Measurements from ENCODE around the gene GZMA.

Gene GZMA

GRCh38 chr5:55123365-55123764 is 20.9 kb downstream of the GZMA start:
- H4K20me1 ChIP-seq (ENCODE audit: control insufficient read depth, insufficient read depth, low read depth, low read length), result no peaks in the 10 kb centered on the region
- no peaks in the 10 kb centered on the region for H3K4me1 ChIP-seq (ENCODE audit: control insufficient read depth, low read length)
- H3K4me2 ChIP-seq (ENCODE audit: low read length), result no peak overlapping the region
- H3K9me3 ChIP-seq (ENCODE audit: control insufficient read depth, insufficient read depth, low read length), result no peaks in the 10 kb centered on the region
- H3K27ac ChIP-seq (ENCODE audit: low read depth, low read length), result no peak overlapping the region
- no peaks in the 10 kb centered on the region for H3F3A ChIP-seq (ENCODE audit: control insufficient read depth, insufficient read depth)
- no peaks in the 10 kb centered on the region for H3K9me2 ChIP-seq (replicated peaks; ENCODE audit: control insufficient read depth, low read length)
- H3K27me3 ChIP-seq (ENCODE audit: control insufficient read depth, low read length), result 0 out of 2 replicates have a peak, but pooled peaks cover 3% of the 10 kb centered on the region
- TF ChIP-seq, protein P1, sequence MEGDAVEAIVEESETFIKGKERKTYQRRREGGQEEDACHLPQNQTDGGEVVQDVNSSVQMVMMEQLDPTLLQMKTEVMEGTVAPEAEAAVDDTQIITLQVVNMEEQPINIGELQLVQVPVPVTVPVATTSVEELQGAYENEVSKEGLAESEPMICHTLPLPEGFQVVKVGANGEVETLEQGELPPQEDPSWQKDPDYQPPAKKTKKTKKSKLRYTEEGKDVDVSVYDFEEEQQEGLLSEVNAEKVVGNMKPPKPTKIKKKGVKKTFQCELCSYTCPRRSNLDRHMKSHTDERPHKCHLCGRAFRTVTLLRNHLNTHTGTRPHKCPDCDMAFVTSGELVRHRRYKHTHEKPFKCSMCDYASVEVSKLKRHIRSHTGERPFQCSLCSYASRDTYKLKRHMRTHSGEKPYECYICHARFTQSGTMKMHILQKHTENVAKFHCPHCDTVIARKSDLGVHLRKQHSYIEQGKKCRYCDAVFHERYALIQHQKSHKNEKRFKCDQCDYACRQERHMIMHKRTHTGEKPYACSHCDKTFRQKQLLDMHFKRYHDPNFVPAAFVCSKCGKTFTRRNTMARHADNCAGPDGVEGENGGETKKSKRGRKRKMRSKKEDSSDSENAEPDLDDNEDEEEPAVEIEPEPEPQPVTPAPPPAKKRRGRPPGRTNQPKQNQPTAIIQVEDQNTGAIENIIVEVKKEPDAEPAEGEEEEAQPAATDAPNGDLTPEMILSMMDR (IDR thresholded peaks at IDR 0.05; ENCODE audit: low read depth, low read length, poor library complexity, severe bottlenecking), result no peak
- TF ChIP-seq EZH2phosphoT487 (IDR thresholded peaks at IDR 0.05; ENCODE audit: borderline replicate concordance, low read length), result no peak
- no peaks in the 10 kb centered on the region for H3K79me2 ChIP-seq (ENCODE audit: control insufficient read depth, low read length)
- H3K4me3 ChIP-seq (ENCODE audit: low read length), result no peak overlapping the region
- no peaks in the 10 kb centered on the region for H3K36me3 ChIP-seq (ENCODE audit: control insufficient read depth, low read length)

DNA sequence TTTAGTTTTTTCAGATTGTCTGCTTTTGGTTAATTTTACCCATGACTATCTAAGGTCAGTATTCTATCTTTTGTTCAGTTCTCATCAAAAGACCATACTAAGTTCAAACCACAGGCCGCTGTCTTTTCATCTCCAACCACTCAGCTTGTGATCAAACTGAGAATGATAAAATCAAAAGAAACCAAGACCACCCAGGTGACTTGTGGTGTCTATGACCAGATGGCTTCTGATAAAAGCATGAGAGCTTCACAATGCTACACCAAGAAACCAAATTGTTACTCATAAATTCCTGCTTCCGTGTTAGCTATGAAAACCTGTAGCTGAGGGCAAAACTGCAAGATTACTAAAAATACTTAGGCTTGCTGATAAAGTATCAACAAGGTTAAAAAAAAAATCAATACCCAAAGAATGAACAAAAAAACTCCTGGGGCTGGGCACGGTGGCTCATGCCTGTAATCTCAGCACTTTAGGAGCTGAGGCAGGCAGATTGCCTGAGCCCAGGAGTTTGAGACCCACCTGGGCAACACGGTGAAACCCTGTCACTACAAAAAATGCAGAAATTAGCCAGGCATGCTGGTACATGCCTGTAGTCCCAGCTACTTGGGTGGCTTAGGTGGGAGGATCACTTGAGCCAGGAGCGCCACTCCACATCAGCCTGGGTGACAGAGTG is 31.7 kb downstream of the GZMA start:
- Histone ChIP-seq H3K4me1 (ENCODE audit: control insufficient read depth, low read length) (no peaks in the 10 kb centered on the region), H3K27me3 (ENCODE audit: control insufficient read depth, low read length) (no peaks in the 10 kb centered on the region), H3K36me3 (ENCODE audit: control insufficient read depth, low read length) (no peaks in the 10 kb centered on the region), H3K79me2 (ENCODE audit: control insufficient read depth, low read length) (no peaks in the 10 kb centered on the region), H3K9me2 (replicated peaks; ENCODE audit: control insufficient read depth, low read length) (no peaks in the 10 kb centered on the region), H3K27ac (ENCODE audit: low read depth, low read length) (no peak overlapping the region), H3K4me3 (ENCODE audit: low read length) (no peak overlapping the region), H3F3A (ENCODE audit: control insufficient read depth, insufficient read depth) (no peaks in the 10 kb centered on the region), H3K4me2 (ENCODE audit: low read length) (no peak overlapping the region), H4K20me1 (ENCODE audit: control insufficient read depth, insufficient read depth, low read depth, low read length) (no peaks in the 10 kb centered on the region), H3K9me3 (ENCODE audit: control insufficient read depth, insufficient read depth, low read length) (no peaks in the 10 kb centered on the region)
- no peak for TF ChIP-seq EZH2phosphoT487 (IDR thresholded peaks at IDR 0.05; ENCODE audit: borderline replicate concordance, low read length)
- TF ChIP-seq, protein P1 (IDR thresholded peaks at IDR 0.05; ENCODE audit: low read depth, low read length, poor library complexity, severe bottlenecking), result no peak

GRCh38 chr5:55136521-55136920 is 34.1 kb downstream of the GZMA start:
- no peak overlapping the region for H3K27ac ChIP-seq (ENCODE audit: low read depth, low read length)
- no peaks in the 10 kb centered on the region for H3K9me3 ChIP-seq (ENCODE audit: control insufficient read depth, insufficient read depth, low read length)
- H3K4me2 ChIP-seq (ENCODE audit: low read length), result no peak overlapping the region
- no peaks in the 10 kb centered on the region for H3K79me2 ChIP-seq (ENCODE audit: control insufficient read depth, low read length)
- H4K20me1 ChIP-seq (ENCODE audit: control insufficient read depth, insufficient read depth, low read depth, low read length), result no peaks in the 10 kb centered on the region
- H3K27me3 ChIP-seq (ENCODE audit: control insufficient read depth, low read length), result no peaks in the 10 kb centered on the region
- H3K36me3 ChIP-seq (ENCODE audit: control insufficient read depth, low read length), result no peaks in the 10 kb centered on the region
- no peaks in the 10 kb centered on the region for H3K9me2 ChIP-seq (replicated peaks; ENCODE audit: control insufficient read depth, low read length)
- H3K4me1 ChIP-seq (ENCODE audit: control insufficient read depth, low read length), result no peaks in the 10 kb centered on the region
- no peak overlapping the region for H3K4me3 ChIP-seq (ENCODE audit: low read length)
- no peaks in the 10 kb centered on the region for H3F3A ChIP-seq (ENCODE audit: control insufficient read depth, insufficient read depth)
- TF ChIP-seq, protein P1 (IDR thresholded peaks at IDR 0.05; ENCODE audit: low read depth, low read length, poor library complexity, severe bottlenecking), result no peak
- no peak for TF ChIP-seq EZH2phosphoT487 (IDR thresholded peaks at IDR 0.05; ENCODE audit: borderline replicate concordance, low read length)
